HG03064 (cell line): ENCODE data around the gene C4orf50.
"Not testable (repeated sequence)": the region's sequence is repeated elsewhere in the genome, so short reads cannot be mapped to it uniquely, and the experiment has no call there.

Source experiments
- ATAC-seq: cut with Tn5 transposase; IDR thresholded peaks from one replicate; pipeline ENCODE4 v1.9.1; 2021; ENCODE audit warnings: low read depth; ENCODE audit not compliant: unreplicated experiment

Gene C4orf50

DNA sequence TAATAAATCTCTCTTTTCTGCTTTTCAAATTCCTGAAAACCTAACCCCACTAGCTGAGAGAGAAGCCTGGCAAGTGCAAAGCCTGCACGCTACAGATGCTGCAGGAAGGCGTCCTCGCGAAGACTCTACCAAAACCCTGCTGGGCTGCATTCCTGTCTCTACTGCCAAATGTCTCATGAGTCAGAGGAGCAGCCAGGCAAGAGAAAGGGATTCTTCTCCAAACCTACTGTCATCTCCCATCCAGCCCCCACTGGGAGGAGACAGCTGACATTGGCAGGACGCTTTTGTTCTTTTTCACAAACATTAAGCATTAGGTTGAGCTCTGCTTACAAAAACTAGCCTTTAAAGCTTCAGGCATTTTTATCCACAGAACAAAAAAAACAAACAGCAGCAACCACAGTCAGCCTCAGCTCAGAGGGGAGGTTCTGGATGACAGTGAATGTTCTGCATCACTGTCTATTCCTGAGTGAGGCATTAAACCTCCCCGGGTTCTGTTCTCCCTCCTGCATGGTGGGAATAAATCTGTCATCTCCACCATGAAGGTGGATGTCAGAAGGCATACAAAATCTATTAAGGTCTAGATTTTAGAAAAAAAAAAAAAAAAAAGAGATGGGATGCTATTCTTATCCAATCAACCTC lies 143.3 kb downstream of the C4orf50 start:
- no peak for ATAC-seq

- no peak for ATAC-seq
Observed at GRCh38 chr4:5870701-5871100, 147.5 kb downstream of the C4orf50 start.

GRCh38 chr4:5869966-5870619 lies 148.1 kb downstream of the C4orf50 start:
- ATAC-seq: no peak

GRCh38 chr4:5867866-5868265 lies 150.4 kb downstream of the C4orf50 start:
- ATAC-seq: no peak

DNA sequence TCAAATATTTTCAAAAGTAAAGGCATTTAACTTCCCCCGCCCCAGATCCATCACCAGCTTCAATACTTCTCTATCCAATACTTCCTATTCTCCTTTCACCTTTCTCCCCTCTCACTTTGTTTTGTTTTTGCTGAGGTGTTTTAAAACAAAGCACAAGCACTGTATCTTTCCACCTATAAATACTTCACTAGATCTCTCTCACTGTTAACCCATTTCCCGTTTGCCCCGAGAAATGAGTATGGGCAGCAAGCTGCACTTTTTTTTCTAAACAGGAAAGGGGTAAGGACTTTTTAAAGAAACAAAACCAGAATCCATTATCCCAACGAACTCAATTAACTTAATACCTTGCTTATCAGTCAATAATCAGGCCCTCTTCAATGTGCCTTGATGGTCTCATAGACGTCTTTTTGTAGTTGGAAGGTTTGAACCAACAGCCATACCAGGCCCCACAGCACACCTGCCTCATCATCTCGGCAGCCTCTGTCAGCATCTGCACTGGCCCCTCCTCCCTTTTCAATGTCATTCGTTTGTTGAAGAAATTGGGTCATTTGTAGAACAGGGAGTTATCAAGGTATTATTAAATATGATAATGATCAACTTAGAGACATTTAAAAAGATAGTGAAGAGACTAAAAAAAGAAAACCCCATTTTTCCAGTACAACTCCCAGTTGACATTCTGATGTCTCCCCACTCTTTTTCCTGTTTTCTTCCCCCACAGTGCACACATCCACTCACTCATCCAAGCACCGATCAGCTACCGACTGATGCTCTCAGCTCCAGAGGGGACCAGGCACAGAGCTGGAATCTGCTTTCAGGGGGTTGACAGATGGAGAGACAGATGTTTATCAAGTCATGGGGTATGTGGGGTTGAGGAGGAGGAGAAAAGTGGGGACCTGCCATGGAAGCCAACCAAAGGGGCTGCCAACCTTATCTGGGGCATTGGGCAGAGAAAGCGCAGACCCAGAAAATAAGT lies 151.1 kb downstream of the C4orf50 start:
- ATAC-seq: no peak

- ATAC-seq: no peak
Observed at GRCh38 chr4:5865896-5866599, 152.2 kb downstream of the C4orf50 start.

GRCh38 chr4:5863461-5864113 lies 154.6 kb downstream of the C4orf50 start:
- no peak for ATAC-seq

DNA sequence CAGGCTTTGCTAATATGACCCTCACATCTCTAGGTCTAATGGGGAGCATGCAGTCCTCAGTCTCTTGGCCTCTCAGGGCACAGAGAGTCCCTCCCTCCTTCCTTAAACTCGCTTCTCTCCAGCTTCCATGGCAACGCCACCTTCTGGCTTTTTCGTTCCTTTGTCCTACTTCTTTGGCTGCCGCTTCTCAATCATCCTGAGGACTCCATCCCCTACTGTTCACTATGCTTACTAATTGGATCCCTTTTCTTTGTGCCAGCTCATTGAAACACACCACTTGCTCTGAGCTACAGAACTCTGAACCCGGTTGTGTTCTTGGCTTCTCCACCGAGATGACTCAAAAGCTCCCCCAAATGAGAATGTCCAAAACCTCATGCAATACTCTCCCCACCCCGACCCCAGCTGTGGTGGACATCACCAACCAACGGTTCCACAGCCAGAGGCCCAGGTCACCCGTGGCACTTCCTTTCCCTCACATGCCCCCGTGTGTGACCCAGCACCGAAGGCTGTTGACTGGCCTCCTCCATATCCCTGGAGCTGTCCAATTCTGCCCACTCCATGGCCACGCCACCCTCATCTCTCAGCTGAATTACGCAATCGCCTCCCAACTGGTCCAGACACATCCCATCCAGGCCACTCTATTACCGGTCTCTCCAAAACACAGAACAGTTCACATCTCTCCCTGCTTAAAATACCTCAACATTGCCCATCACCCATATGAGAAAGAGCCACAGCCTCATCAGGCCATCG lies 160.0 kb downstream of the C4orf50 start:
- ATAC-seq: no peak

DNA sequence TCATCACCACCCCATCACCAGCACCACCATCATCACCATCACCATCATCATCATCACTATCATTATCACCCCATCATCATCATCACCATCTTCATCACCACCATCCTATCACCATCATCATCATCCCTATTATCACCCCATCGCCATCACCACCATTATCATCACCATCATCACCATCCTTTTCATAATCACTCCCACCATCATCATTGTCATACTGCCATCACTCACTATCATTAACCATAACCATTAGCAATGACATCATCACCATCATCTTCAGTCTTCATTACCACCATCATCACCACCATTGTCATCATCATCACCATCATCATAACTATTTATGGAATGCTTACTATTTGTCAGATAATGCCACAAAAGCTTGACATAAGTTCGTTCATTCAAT lies 161.0 kb downstream of the C4orf50 start:
- no peak for ATAC-seq

DNA sequence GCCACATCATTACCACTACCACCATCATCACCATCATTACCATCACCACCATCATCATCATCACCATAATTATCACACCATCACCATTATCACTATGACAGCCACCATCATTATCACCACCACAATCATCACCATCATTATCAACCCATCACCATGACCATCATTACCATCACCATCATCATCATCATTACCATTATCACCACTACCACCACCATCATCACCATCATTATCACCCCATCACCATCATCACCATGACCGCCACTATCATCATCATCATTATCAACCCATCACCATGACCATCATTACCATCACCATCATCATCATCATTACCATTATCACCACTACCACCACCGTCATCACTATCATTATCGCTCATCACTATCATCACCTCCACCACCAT lies 161.9 kb downstream of the C4orf50 start:
- not testable (repeated sequence) for ATAC-seq

- no peak for ATAC-seq
Observed at GRCh38 chr4:5854929-5855328, 163.3 kb downstream of the C4orf50 start.

GRCh38 chr4:5852523-5853202 lies 165.6 kb downstream of the C4orf50 start:
- no peak for ATAC-seq

- ATAC-seq: no peak
Observed at GRCh38 chr4:5851637-5852301, 166.5 kb downstream of the C4orf50 start.
